ENCODE measurements around the gene NKX2-4. TPM values are rescaled to one million over a fixed set of nuclear protein-coding genes. Genes with fewer than 3 reads are reported as not detected.

NKX2-4 gene
- total RNA-seq, 4 donors from 2014 or later, result not detected

DNA sequence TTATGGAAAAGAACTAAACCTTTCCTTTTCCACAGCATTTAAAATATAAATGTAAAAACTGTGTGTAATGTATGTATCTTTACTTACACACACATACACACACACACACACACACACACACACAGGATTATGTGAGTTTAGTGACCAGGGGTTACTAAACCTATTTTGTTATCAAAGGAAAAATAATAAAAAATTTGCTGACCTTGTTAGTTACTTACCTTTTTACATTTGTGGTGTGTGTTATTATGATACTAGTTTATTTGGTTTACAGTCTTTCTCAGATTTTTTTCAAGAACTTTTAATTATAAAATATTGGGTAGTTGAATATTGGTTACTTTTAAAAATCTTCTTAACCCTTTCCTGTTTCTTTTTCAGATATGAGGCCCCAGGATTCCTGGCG, 15.7 kb downstream of the NKX2-4 start:
- 98% methylated on average over 1 of the region's 1 CpG for WGBS
- no peak overlapping the region for H3K4me3 ChIP-seq
- no peaks in the 10 kb centered on the region for H3K9me3 ChIP-seq
- no peak overlapping the region for H3K27ac ChIP-seq
- DNase-seq (ENCODE audit: low spot score in 2 of 2), result no peak
- TF ChIP-seq POLR2A (IDR thresholded peaks at IDR 0.05) (no peak), EP300 (IDR thresholded peaks at IDR 0.05) (no peak), POLR2AphosphoS5 (IDR thresholded peaks at IDR 0.05) (no peak)
- TF ChIP-seq, protein P1, sequence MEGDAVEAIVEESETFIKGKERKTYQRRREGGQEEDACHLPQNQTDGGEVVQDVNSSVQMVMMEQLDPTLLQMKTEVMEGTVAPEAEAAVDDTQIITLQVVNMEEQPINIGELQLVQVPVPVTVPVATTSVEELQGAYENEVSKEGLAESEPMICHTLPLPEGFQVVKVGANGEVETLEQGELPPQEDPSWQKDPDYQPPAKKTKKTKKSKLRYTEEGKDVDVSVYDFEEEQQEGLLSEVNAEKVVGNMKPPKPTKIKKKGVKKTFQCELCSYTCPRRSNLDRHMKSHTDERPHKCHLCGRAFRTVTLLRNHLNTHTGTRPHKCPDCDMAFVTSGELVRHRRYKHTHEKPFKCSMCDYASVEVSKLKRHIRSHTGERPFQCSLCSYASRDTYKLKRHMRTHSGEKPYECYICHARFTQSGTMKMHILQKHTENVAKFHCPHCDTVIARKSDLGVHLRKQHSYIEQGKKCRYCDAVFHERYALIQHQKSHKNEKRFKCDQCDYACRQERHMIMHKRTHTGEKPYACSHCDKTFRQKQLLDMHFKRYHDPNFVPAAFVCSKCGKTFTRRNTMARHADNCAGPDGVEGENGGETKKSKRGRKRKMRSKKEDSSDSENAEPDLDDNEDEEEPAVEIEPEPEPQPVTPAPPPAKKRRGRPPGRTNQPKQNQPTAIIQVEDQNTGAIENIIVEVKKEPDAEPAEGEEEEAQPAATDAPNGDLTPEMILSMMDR (IDR thresholded peaks at IDR 0.05), result no peak
- peaks cover 40% of the 10 kb centered on the region for H3K36me3 ChIP-seq
- H3K4me1 ChIP-seq, result no peaks in the 10 kb centered on the region
- no peaks in the 10 kb centered on the region for H3K27me3 ChIP-seq

DNA sequence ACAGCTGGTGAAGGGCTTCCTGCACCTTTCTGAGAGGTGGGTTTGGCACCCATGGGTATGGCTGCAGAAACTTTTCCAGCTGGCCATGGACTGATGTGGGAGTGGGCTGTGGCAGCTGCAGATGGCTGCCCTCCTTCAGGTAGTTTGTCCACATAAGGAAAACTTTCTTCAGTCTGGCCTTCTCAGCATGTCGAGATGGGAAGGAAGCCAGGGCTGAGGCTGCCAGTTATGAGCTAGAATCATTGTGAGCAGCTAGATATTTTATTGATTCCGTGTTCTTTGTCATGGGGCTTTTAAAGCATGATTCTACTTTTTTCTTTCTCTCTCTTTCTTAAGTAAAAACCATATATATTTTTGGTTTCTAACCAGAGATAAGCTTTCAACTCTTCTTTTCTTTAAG, 16.6 kb downstream of the NKX2-4 start:
- DNase-seq (ENCODE audit: low spot score in 2 of 2), result no peak
- WGBS, result 86% methylated on average over 2 of the region's 2 CpGs
- Histone ChIP-seq H3K36me3 (peaks cover 36% of the 10 kb centered on the region), H3K27ac (no peak overlapping the region), H3K4me3 (no peak overlapping the region), H3K27me3 (no peaks in the 10 kb centered on the region), H3K9me3 (no peaks in the 10 kb centered on the region), H3K4me1 (no peaks in the 10 kb centered on the region)
- TF ChIP-seq POLR2AphosphoS5 (IDR thresholded peaks at IDR 0.05) (no peak), POLR2A (IDR thresholded peaks at IDR 0.05) (no peak), EP300 (IDR thresholded peaks at IDR 0.05) (no peak)
- TF ChIP-seq, protein P1 (IDR thresholded peaks at IDR 0.05), result no peak

DNA sequence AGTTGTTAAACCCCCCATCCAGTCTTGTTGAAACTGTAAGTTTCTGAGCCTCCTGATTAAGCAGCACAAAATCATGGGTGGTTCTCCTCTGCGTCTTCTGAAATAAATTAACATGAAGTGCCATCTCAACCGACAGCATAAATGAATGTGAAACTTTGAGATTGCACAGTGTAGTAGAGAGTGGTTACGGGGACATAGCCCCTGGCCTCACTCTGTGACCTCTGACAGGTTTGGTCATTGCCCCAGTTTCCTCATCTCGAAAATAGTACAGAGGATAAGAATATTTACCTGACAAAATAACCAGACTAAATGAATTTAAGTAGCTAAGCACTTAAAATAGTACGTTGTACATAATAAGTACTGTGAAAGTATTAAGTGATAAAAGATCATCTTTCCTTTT, 19.1 kb downstream of the NKX2-4 start:
- H3K27ac ChIP-seq, result no peak overlapping the region
- DNase-seq (ENCODE audit: low spot score in 2 of 2), result no peak
- no peaks in the 10 kb centered on the region for H3K9me3 ChIP-seq
- peaks cover 21% of the 10 kb centered on the region for H3K36me3 ChIP-seq
- WGBS, result 89% methylated on average over 5 of the region's 5 CpGs
- TF ChIP-seq EP300 (IDR thresholded peaks at IDR 0.05) (no peak), POLR2AphosphoS5 (IDR thresholded peaks at IDR 0.05) (no peak), POLR2A (IDR thresholded peaks at IDR 0.05) (no peak)
- TF ChIP-seq, protein P1 (IDR thresholded peaks at IDR 0.05), result no peak
- no peak overlapping the region for H3K4me3 ChIP-seq
- no peaks in the 10 kb centered on the region for H3K4me1 ChIP-seq
- no peaks in the 10 kb centered on the region for H3K27me3 ChIP-seq

DNA sequence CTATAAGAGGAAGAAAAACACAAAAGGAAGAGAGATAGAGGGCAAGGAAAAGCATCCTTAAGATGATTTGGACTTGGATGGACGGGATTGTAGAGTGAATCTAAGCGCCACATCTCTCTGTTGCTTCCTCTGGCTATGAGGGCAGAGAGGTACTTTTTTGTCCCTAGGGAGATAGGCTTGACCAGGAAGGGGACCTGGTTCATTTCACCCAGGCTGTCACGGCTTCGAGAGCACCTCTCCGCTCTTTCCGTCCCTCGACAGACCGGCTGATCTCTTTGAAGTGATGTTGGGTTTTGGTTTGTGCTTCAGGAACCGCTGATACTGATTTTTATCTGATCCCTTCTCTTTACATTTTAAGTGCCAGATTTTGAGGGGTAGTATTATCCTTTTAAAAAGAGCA, 19.6 kb downstream of the NKX2-4 start:
- no peak for DNase-seq (ENCODE audit: low spot score in 2 of 2)
- TF ChIP-seq EP300 (IDR thresholded peaks at IDR 0.05) (no peak), POLR2A (IDR thresholded peaks at IDR 0.05) (no peak), POLR2AphosphoS5 (IDR thresholded peaks at IDR 0.05) (no peak)
- TF ChIP-seq, protein P1 (IDR thresholded peaks at IDR 0.05), result no peak
- Histone ChIP-seq H3K4me3 (no peak overlapping the region), H3K27ac (no peak overlapping the region), H3K27me3 (no peaks in the 10 kb centered on the region), H3K36me3 (peaks cover 15% of the 10 kb centered on the region), H3K4me1 (no peaks in the 10 kb centered on the region), H3K9me3 (no peaks in the 10 kb centered on the region)
- whole genome bisulfite sequencing, result 93% methylated on average over 9 of the region's 9 CpGs

DNA sequence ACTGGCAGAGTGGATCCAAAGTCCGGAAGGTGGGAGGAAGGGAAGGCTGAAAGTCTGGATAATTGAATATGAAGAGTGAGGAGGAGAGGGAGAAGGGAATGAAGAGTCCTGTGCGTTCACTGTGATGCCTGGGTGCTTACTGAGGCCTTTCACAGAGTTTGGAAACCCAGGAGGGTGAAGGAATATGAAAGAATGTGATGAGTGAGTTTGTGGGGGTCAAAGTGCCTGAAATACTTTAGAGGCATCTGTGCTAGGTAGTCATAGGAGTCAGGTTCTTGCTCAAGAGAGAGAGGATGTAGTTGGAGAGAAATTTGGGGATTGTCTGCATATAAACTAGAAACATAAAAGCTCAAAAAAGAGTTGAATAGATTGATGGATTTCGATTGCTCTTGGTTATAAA, 20.7 kb downstream of the NKX2-4 start:
- H3K36me3 ChIP-seq, result peaks cover 18% of the 10 kb centered on the region
- no peak overlapping the region for H3K27ac ChIP-seq
- no peaks in the 10 kb centered on the region for H3K4me1 ChIP-seq
- H3K9me3 ChIP-seq, result no peaks in the 10 kb centered on the region
- no peak for DNase-seq (ENCODE audit: low spot score in 2 of 2)
- no peaks in the 10 kb centered on the region for H3K27me3 ChIP-seq
- no peak overlapping the region for H3K4me3 ChIP-seq
- no peak for TF ChIP-seq EP300 (IDR thresholded peaks at IDR 0.05)
- TF ChIP-seq, protein P1 (IDR thresholded peaks at IDR 0.05), result no peak
- TF ChIP-seq POLR2AphosphoS5 (IDR thresholded peaks at IDR 0.05), result no peak
- no peak for TF ChIP-seq POLR2A (IDR thresholded peaks at IDR 0.05)
- WGBS, result 97% methylated on average over 3 of the region's 3 CpGs
